ENCODE results near the gene PRR18.

PRR18 gene

DNA sequence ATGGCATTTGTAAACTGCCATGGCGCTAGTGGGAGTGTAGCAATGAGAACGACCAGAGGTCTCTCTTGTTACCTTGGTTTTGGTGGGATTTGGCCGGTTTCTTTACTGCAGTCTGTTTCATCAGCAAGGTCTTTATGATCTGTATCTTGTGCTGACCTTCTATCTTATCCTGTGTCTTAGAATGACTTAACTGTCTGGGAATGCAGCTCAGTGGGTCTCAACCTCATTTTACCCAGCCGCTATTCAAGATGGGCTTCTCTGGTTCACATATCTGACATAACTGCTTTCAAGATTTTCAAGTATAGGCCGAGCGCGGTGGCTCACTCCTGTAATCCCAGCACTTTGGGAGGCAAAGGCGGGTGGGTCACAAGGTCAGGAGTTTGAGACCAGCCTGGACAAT is 36.0 kb upstream of the PRR18 start:
- DNase-seq (no peak), ATAC-seq (ENCODE audit: insufficient read depth, low read depth) (no peak)
- Histone ChIP-seq H3K4me1 (ENCODE audit: insufficient read depth, low read length) (peaks cover 33% of the 10 kb centered on the region), H3K4me3 (ENCODE audit: low read depth in 1 of 2, low read length in 2 of 2) (no peak overlapping the region), H3K9me3 (ENCODE audit: insufficient read depth, low read length, severe bottlenecking) (no peaks in the 10 kb centered on the region), H3K4me2 (ENCODE audit: insufficient read depth, low read length) (no peak overlapping the region), H3K9ac (ENCODE audit: low read depth, low read length) (no peak overlapping the region), H4K20me1 (ENCODE audit: insufficient read depth, low read length) (peaks cover 19% of the 10 kb centered on the region), H3K27ac (ENCODE audit: low read length) (no peak overlapping the region), H3K27me3 (ENCODE audit: insufficient read depth, low read length, poor library complexity) (no peaks in the 10 kb centered on the region), H3K79me2 (ENCODE audit: insufficient read depth, low read length) (peaks cover 37% of the 10 kb centered on the region), H2AFZ (ENCODE audit: low read depth, low read length) (no peak overlapping the region), H3K36me3 (ENCODE audit: insufficient read depth, low read length) (peaks cover 14% of the 10 kb centered on the region)
- no peak for TF ChIP-seq EZH2 (IDR thresholded peaks at IDR 0.05; ENCODE audit: borderline replicate concordance, low read depth, low read length, severe bottlenecking)
- TF ChIP-seq, protein P1, sequence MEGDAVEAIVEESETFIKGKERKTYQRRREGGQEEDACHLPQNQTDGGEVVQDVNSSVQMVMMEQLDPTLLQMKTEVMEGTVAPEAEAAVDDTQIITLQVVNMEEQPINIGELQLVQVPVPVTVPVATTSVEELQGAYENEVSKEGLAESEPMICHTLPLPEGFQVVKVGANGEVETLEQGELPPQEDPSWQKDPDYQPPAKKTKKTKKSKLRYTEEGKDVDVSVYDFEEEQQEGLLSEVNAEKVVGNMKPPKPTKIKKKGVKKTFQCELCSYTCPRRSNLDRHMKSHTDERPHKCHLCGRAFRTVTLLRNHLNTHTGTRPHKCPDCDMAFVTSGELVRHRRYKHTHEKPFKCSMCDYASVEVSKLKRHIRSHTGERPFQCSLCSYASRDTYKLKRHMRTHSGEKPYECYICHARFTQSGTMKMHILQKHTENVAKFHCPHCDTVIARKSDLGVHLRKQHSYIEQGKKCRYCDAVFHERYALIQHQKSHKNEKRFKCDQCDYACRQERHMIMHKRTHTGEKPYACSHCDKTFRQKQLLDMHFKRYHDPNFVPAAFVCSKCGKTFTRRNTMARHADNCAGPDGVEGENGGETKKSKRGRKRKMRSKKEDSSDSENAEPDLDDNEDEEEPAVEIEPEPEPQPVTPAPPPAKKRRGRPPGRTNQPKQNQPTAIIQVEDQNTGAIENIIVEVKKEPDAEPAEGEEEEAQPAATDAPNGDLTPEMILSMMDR (IDR thresholded peaks at IDR 0.05; ENCODE audit: borderline replicate concordance, extremely low read depth, low read length, poor library complexity, severe bottlenecking): no peak

DNA sequence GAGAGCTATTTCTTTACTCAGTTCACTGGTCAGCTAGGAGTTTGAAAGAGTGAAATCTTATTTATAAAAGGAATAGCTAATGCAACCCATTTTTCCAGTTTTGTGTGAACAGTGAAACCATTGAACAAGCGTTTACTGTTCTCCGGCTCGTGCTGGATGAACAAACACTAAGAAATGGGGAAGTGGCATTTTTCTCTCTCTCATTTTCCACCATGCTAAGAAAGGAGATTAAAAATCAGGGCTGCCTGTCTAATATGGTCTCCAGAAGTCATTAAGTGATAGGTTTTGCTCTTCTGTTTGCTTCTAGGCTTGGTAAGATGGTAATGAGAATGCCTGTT is 34.9 kb upstream of the PRR18 start:
- Histone ChIP-seq H3K27ac (ENCODE audit: low read length) (peak overlapping the region; percentile 77), H4K20me1 (ENCODE audit: insufficient read depth, low read length) (peaks cover 29% of the 10 kb centered on the region), H3K4me2 (ENCODE audit: insufficient read depth, low read length) (peak overlapping the region; percentile 67), H3K79me2 (ENCODE audit: insufficient read depth, low read length) (peaks cover 48% of the 10 kb centered on the region), H3K4me1 (ENCODE audit: insufficient read depth, low read length) (peaks cover 44% of the 10 kb centered on the region), H3K27me3 (ENCODE audit: insufficient read depth, low read length, poor library complexity) (no peaks in the 10 kb centered on the region), H3K9ac (ENCODE audit: low read depth, low read length) (peak overlapping the region; percentile 87), H3K9me3 (ENCODE audit: insufficient read depth, low read length, severe bottlenecking) (no peaks in the 10 kb centered on the region), H3K36me3 (ENCODE audit: insufficient read depth, low read length) (peaks cover 23% of the 10 kb centered on the region), H3K4me3 (ENCODE audit: low read depth in 1 of 2, low read length in 2 of 2) (peak overlapping the region; percentile 76 to 79), H2AFZ (ENCODE audit: low read depth, low read length) (peak overlapping the region; percentile 90)
- TF ChIP-seq, protein P1 (IDR thresholded peaks at IDR 0.05; ENCODE audit: borderline replicate concordance, extremely low read depth, low read length, poor library complexity, severe bottlenecking): no peak
- no peak for TF ChIP-seq EZH2 (IDR thresholded peaks at IDR 0.05; ENCODE audit: borderline replicate concordance, low read depth, low read length, severe bottlenecking)
- DNase-seq (no peak), ATAC-seq (ENCODE audit: insufficient read depth, low read depth) (no peak)

DNA sequence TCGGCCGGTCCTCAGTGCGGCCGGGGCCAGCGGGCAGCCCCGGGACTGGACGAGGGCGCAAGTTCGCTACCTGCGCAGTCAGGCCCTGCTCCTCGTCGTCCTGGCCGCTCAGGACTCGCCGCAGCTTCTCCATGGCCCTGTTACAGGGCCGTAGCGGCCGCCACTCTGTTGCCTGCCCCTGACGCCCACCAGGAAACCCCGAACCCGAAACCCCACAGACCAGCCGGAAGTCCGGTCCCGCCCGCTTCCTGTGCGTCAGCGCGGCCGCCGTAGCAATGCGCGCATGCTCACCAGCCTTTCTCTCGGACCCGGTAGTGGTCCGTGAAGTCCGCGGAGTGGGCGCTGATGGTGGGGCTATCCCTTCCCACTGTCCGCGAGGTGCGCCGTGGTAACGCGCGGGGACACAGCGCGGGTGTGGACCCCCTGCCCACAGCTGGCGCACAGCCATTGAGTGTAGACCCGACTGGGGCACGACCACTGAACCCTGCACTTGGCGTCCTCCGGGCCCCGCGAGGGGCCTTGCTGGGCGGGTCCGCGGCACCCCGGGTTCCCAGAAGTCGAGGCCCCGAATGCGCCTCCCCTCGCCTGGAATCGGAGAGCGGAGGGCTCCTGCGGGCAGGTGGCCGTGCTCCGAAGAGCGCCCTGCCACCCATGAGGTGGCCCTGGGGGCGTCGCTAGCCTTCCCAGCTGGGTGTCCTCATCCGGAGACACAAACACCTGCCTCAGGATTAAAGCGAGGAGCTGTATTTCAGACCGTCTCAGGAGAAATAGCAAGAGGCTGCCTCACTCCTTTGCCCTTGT is 34.4 kb upstream of the PRR18 start, which contains the start of gene SFT2D1:
Gene SFT2D1, minus strand, starts transcription at position 197 of the 801 bp plus-strand sequence. Its CDS starts 64 bp downstream, at position 133.
- H2AFZ ChIP-seq (ENCODE audit: low read depth, low read length): peak within 1 kb of the TSS; percentile 90
- DNase-seq (peak; percentile 81), ATAC-seq (ENCODE audit: insufficient read depth, low read depth) (peak; percentile 78)
- H3K4me1 ChIP-seq (ENCODE audit: insufficient read depth, low read length): peaks cover 50% of the 10 kb centered on the region
- peak within 1 kb of the TSS; percentile 76 to 79 for H3K4me3 ChIP-seq (ENCODE audit: low read depth in 1 of 2, low read length in 2 of 2)
- peaks cover 54% of the 10 kb centered on the region for H3K79me2 ChIP-seq (ENCODE audit: insufficient read depth, low read length)
- H3K9ac ChIP-seq (ENCODE audit: low read depth, low read length): peak within 1 kb of the TSS; percentile 87
- peaks cover 29% of the 10 kb centered on the region for H3K36me3 ChIP-seq (ENCODE audit: insufficient read depth, low read length)
- TF ChIP-seq EZH2 (IDR thresholded peaks at IDR 0.05; ENCODE audit: borderline replicate concordance, low read depth, low read length, severe bottlenecking): no peak
- TF ChIP-seq, protein P1 (IDR thresholded peaks at IDR 0.05; ENCODE audit: borderline replicate concordance, extremely low read depth, low read length, poor library complexity, severe bottlenecking): no peak
- peaks cover 33% of the 10 kb centered on the region for H4K20me1 ChIP-seq (ENCODE audit: insufficient read depth, low read length)
- H3K9me3 ChIP-seq (ENCODE audit: insufficient read depth, low read length, severe bottlenecking): no peaks in the 10 kb centered on the region
- H3K27me3 ChIP-seq (ENCODE audit: insufficient read depth, low read length, poor library complexity): no peaks in the 10 kb centered on the region
- H3K4me2 ChIP-seq (ENCODE audit: insufficient read depth, low read length): peak within 1 kb of the TSS; percentile 67
- peak within 1 kb of the TSS; percentile 77 for H3K27ac ChIP-seq (ENCODE audit: low read length)
